ENCODE measurements around the gene EIF2B4. TPM values are rescaled to one million over a fixed set of nuclear protein-coding genes. Genes with fewer than 3 reads are reported as not detected.

Gene EIF2B4
- total and polyA plus RNA-seq, 2 of the 13 experiments (the other 11 are each of a cell fraction or from before 2014, with no cell fraction given), result 91.5 to 96.4 TPM

DNA sequence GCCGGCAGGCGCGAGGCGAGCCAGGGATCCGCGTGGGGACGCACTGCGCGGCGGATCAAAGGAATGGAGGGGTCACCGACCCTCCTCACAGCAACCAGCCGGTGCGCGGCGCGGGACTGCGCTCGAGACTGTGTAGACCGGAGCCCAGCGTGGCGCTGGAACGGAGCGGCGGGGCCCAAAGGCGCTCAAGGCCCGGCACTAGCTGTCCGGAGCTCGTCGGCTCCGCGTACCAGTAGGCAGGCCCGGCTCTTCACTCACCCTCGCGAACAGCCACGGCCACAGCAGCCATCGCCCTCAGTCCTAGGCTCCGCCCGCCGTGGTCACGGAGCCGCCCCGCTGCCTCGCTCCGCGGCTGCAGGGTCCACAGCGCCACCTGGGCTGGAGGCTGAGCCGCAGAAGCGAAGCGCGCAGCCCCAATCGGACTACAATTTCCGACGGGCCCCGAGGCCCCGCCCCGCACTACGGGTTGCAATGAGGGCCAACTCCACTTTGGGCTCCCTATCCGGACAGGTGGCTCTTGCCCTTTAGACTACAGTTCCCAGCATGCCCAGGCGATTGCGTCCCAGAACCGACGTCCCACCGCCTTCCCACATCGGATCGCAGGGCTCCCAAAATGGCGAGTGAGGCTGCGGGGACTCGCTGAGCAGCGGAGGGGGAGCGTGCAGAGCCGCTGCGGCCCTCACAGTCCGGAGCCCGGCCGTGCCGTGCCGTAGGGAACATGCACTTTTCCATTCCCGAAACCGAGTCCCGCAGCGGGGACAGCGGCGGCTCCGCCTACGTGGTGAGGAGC is at the start of gene EIF2B4, which contains the start of gene SNX17 (continued):
- TF ChIP-seq, protein P1, sequence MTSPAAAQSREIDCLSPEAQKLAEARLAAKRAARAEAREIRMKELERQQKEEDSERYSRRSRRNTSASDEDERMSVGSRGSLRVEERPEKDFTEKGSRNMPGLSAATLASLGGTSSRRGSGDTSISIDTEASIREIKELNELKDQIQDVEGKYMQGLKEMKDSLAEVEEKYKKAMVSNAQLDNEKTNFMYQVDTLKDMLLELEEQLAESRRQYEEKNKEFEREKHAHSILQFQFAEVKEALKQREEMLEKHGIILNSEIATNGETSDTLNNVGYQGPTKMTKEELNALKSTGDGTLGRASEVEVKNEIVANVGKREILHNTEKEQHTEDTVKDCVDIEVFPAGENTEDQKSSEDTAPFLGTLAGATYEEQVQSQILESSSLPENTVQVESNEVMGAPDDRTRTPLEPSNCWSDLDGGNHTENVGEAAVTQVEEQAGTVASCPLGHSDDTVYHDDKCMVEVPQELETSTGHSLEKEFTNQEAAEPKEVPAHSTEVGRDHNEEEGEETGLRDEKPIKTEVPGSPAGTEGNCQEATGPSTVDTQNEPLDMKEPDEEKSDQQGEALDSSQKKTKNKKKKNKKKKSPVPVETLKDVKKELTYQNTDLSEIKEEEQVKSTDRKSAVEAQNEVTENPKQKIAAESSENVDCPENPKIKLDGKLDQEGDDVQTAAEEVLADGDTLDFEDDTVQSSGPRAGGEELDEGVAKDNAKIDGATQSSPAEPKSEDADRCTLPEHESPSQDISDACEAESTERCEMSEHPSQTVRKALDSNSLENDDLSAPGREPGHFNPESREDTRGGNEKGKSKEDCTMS (CRISPR knock-in tag; conservative IDR thresholded peaks at IDR 0.05), result no peak; the same call in 1 of the 2 replicates
- peak; percentile 95 for TF ChIP-seq GABPB1 (CRISPR knock-in tag; IDR thresholded peaks at IDR 0.05)
- no peak for TF ChIP-seq ZNF282 (IDR thresholded peaks at IDR 0.05; ENCODE audit: partially characterized antibody)
- peak; percentile 90; the same call in 1 of the 2 replicates for TF ChIP-seq ZNF431 (CRISPR knock-in tag; IDR thresholded peaks at IDR 0.05; ENCODE audit: borderline replicate concordance, low read depth)
- TF ChIP-seq, protein P2, sequence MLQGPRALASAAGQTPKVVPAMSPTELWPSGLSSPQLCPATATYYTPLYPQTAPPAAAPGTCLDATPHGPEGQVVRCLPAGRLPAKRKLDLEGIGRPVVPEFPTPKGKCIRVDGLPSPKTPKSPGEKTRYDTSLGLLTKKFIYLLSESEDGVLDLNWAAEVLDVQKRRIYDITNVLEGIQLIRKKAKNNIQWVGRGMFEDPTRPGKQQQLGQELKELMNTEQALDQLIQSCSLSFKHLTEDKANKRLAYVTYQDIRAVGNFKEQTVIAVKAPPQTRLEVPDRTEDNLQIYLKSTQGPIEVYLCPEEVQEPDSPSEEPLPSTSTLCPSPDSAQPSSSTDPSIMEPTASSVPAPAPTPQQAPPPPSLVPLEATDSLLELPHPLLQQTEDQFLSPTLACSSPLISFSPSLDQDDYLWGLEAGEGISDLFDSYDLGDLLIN (CRISPR knock-in tag; IDR thresholded peaks at IDR 0.05; ENCODE audit: borderline replicate concordance), result peak; percentile 46
- peak; percentile 84 for TF ChIP-seq ZNF138 (CRISPR knock-in tag; IDR thresholded peaks at IDR 0.05; ENCODE audit: low read depth)
- TF ChIP-seq, protein P3, sequence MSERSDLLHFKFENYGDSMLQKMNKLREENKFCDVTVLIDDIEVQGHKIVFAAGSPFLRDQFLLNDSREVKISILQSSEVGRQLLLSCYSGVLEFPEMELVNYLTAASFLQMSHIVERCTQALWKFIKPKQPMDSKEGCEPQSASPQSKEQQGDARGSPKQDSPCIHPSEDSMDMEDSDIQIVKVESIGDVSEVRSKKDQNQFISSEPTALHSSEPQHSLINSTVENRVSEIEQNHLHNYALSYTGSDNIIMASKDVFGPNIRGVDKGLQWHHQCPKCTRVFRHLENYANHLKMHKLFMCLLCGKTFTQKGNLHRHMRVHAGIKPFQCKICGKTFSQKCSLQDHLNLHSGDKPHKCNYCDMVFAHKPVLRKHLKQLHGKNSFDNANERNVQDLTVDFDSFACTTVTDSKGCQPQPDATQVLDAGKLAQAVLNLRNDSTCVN (CRISPR knock-in tag; IDR thresholded peaks at IDR 0.05; ENCODE audit: borderline replicate concordance), result peak; percentile 86
- no peak for TF ChIP-seq PAWR (CRISPR knock-in tag; IDR thresholded peaks at IDR 0.05; ENCODE audit: borderline replicate concordance)
- peak; percentile 84 for TF ChIP-seq PHF20 (CRISPR knock-in tag; IDR thresholded peaks at IDR 0.05)
- 0 out of 2 replicates have a peak, but pooled peaks have one; percentile 87 for TF ChIP-seq ZNF660 (CRISPR knock-in tag; IDR thresholded peaks at IDR 0.05; ENCODE audit: borderline replicate concordance, low read depth)
- TF ChIP-seq ZNF788 (CRISPR knock-in tag; IDR thresholded peaks at IDR 0.05; ENCODE audit: borderline replicate concordance), result peak; percentile 99
- TF ChIP-seq, protein P4, sequence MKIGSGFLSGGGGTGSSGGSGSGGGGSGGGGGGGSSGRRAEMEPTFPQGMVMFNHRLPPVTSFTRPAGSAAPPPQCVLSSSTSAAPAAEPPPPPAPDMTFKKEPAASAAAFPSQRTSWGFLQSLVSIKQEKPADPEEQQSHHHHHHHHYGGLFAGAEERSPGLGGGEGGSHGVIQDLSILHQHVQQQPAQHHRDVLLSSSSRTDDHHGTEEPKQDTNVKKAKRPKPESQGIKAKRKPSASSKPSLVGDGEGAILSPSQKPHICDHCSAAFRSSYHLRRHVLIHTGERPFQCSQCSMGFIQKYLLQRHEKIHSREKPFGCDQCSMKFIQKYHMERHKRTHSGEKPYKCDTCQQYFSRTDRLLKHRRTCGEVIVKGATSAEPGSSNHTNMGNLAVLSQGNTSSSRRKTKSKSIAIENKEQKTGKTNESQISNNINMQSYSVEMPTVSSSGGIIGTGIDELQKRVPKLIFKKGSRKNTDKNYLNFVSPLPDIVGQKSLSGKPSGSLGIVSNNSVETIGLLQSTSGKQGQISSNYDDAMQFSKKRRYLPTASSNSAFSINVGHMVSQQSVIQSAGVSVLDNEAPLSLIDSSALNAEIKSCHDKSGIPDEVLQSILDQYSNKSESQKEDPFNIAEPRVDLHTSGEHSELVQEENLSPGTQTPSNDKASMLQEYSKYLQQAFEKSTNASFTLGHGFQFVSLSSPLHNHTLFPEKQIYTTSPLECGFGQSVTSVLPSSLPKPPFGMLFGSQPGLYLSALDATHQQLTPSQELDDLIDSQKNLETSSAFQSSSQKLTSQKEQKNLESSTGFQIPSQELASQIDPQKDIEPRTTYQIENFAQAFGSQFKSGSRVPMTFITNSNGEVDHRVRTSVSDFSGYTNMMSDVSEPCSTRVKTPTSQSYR (CRISPR knock-in tag; IDR thresholded peaks at IDR 0.05; ENCODE audit: borderline replicate concordance), result 0 out of 2 replicates have a peak, but pooled peaks have one; percentile 45
- no peak; the same call in 1 of the 2 replicates for TF ChIP-seq ZNF652 (CRISPR knock-in tag; IDR thresholded peaks at IDR 0.05; ENCODE audit: borderline replicate concordance, low read depth)
- peak; percentile 38 for TF ChIP-seq ZNF563 (CRISPR knock-in tag; IDR thresholded peaks at IDR 0.05)
- peak; percentile 99 for TF ChIP-seq KDM2A (CRISPR knock-in tag; IDR thresholded peaks at IDR 0.05; ENCODE audit: borderline replicate concordance, low read depth)
- TF ChIP-seq RFX1 (IDR thresholded peaks at IDR 0.05), result no peak
- TF ChIP-seq MED13 (CRISPR knock-in tag; IDR thresholded peaks at IDR 0.05), result peak; percentile 81; the same call in 1 of the 2 replicates
- TF ChIP-seq ETV5 (CRISPR knock-in tag; IDR thresholded peaks at IDR 0.05; ENCODE audit: borderline replicate concordance), result peak; percentile 77
- TF ChIP-seq, protein P5, sequence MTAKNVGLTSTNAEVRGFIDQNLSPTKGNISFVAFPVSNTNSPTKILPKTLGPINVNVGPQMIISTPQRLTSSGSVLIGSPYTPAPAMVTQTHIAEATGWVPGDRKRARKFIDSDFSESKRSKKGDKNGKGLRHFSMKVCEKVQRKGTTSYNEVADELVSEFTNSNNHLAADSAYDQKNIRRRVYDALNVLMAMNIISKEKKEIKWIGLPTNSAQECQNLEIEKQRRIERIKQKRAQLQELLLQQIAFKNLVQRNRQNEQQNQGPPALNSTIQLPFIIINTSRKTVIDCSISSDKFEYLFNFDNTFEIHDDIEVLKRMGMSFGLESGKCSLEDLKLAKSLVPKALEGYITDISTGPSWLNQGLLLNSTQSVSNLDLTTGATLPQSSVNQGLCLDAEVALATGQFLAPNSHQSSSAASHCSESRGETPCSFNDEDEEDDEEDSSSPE (CRISPR knock-in tag; IDR thresholded peaks at IDR 0.05), result peak; percentile 87
